Esophagus muscularis mucosa (tissue), 4 donors: ENCODE data around the gene ADAMTS17. TPM values are rescaled to one million over a fixed set of nuclear protein-coding genes. Genes with fewer than 3 reads are reported as not detected.

Experiments
- DNase-seq: peaks from one replicate; pipeline ENCODE4 v3.0.0-alpha.2; 2017; ENCODE audit errors: extremely low spot score
- H3K27ac ChIP-seq, 4 donors: fragments of 200-600 bp; sonication (generic); replicated peaks in 1 of 4; 1 replicate in 3 of 4; 2 replicates in 1 of 4; pipeline ENCODE4 v1.5.1; 2016 to 2019; ENCODE audit warnings: mild to moderate bottlenecking in 1 of 4
- H3K27me3 ChIP-seq, 4 donors: fragments of 200-600 bp; sonication (generic); one replicate each; pipeline versions ENCODE4 v1.5.1 to v1.6.0; 2016 to 2019
- H3K36me3 ChIP-seq, 4 donors: fragments of 200-600 bp; sonication (generic); one replicate each; pipeline ENCODE4 v1.5.1; 2016 to 2019
- H3K4me1 ChIP-seq, 4 donors: fragments of 200-600 bp; sonication (generic); one replicate each; pipeline ENCODE4 v1.5.1; 2016 to 2019
- H3K4me3 ChIP-seq, 4 donors: fragments of 200-600 bp; sonication (generic); 1 replicate in 2 of 4; 2 replicates in 2 of 4; pipeline ENCODE4 v1.5.1; 2016 to 2019; ENCODE audit warnings: mild to moderate bottlenecking in 4 of 4, moderate library complexity in 1 of 4
- H3K9me3 ChIP-seq, 4 donors: fragments of 200-600 bp; sonication (generic); 1 replicate in 3 of 4; 2 replicates in 1 of 4; pipeline ENCODE4 v1.5.1; 2016 to 2019
- EP300 ChIP-seq: sonication (generic); formaldehyde crosslinking; IDR thresholded peaks from one replicate; pipeline ENCODE4 v1.6.1; 2017; ENCODE audit warnings: antibody characterized with exemption
- POLR2A ChIP-seq: fragments of 450-650 bp; IDR thresholded peaks from one replicate; pipeline ENCODE4 v1.6.1; 2017; ENCODE audit warnings: antibody characterized with exemption, moderate library complexity, mild to moderate bottlenecking, low read depth
- POLR2AphosphoS5 ChIP-seq, 2 donors: sonication (generic); formaldehyde crosslinking; IDR thresholded peaks; one replicate each; pipeline ENCODE4 v1.6.1; 2017; ENCODE audit warnings: antibody characterized with exemption in 2 of 2
- WGBS: methylation state at CpG from one replicate; pipeline ENCODE4 v1.1.5; 2018; 5-methylcytosine and 5-hydroxymethylcytosine counted together
- intact Hi-C: fragments of 100-400 bp; cut with DNase I; formaldehyde crosslinking; loops from one replicate; pipeline ENCODE4 v1.15.1; 2023
- total RNA-seq, 4 donors: library from RNA; depleted of rRNA; stranded (reverse); fragments of >200 nt; gene quantifications; one replicate each; pipeline versions ENCODE4 v1.1.0 to v1.2.1, GENCODE V29; 2016
- TF ChIP-seq, protein P1 (sequence below), 3 experiments: fragments of 200-600 bp in 2 of 3; fragments of 450-650 bp in 1 of 3; sonication (generic) in 2 of 3; IDR thresholded peaks; one replicate each; pipeline ENCODE4 v1.5.1; 2017 to 2019; ENCODE audit warnings: antibody characterized with exemption in 3 of 3, mild to moderate bottlenecking in 2 of 3, moderate library complexity in 1 of 3

Gene ADAMTS17
- total RNA-seq, 4 donors from 2014 or later, result 5.3 to 12.0 (median 6.6) TPM

- Histone ChIP-seq H3K27ac (no peak overlapping the region), H3K4me1 (no peaks in the 10 kb centered on the region), H3K27me3 (peaks cover 0 to 18% (median 0%) of the 10 kb centered on the region in 4 donors), H3K36me3 (no peaks in the 10 kb centered on the region), H3K4me3 (no peak overlapping the region), H3K9me3 (no peaks in the 10 kb centered on the region)
- 70% methylated on average over 7 of the region's 7 CpGs for WGBS
- intact Hi-C loops, result no loop called here
- no peak for TF ChIP-seq EP300
- DNase-seq, result peak; percentile 70
Measured at GRCh38 chr15:99958426-99959097, 383.2 kb downstream of the ADAMTS17 start.

- Histone ChIP-seq H3K9me3 (no peaks in the 10 kb centered on the region), H3K36me3 (no peaks in the 10 kb centered on the region), H3K4me1 (no peaks in the 10 kb centered on the region), H3K27ac (no peak overlapping the region), H3K4me3 (no peak overlapping the region), H3K27me3 (peaks cover 0 to 18% (median 0%) of the 10 kb centered on the region in 4 donors)
- no peak for DNase-seq
- 89% methylated on average over 2 of the region's 2 CpGs for WGBS
- TF ChIP-seq POLR2AphosphoS5 (IDR thresholded peaks at IDR 0.05), result no peak
- TF ChIP-seq, protein P1, sequence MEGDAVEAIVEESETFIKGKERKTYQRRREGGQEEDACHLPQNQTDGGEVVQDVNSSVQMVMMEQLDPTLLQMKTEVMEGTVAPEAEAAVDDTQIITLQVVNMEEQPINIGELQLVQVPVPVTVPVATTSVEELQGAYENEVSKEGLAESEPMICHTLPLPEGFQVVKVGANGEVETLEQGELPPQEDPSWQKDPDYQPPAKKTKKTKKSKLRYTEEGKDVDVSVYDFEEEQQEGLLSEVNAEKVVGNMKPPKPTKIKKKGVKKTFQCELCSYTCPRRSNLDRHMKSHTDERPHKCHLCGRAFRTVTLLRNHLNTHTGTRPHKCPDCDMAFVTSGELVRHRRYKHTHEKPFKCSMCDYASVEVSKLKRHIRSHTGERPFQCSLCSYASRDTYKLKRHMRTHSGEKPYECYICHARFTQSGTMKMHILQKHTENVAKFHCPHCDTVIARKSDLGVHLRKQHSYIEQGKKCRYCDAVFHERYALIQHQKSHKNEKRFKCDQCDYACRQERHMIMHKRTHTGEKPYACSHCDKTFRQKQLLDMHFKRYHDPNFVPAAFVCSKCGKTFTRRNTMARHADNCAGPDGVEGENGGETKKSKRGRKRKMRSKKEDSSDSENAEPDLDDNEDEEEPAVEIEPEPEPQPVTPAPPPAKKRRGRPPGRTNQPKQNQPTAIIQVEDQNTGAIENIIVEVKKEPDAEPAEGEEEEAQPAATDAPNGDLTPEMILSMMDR (IDR thresholded peaks at IDR 0.05), result no peak
- TF ChIP-seq EP300, result no peak
- no peak for TF ChIP-seq POLR2A
- intact Hi-C loops, result no loop called here
Measured at GRCh38 chr15:99957642-99958013, 384.1 kb downstream of the ADAMTS17 start.

DNA sequence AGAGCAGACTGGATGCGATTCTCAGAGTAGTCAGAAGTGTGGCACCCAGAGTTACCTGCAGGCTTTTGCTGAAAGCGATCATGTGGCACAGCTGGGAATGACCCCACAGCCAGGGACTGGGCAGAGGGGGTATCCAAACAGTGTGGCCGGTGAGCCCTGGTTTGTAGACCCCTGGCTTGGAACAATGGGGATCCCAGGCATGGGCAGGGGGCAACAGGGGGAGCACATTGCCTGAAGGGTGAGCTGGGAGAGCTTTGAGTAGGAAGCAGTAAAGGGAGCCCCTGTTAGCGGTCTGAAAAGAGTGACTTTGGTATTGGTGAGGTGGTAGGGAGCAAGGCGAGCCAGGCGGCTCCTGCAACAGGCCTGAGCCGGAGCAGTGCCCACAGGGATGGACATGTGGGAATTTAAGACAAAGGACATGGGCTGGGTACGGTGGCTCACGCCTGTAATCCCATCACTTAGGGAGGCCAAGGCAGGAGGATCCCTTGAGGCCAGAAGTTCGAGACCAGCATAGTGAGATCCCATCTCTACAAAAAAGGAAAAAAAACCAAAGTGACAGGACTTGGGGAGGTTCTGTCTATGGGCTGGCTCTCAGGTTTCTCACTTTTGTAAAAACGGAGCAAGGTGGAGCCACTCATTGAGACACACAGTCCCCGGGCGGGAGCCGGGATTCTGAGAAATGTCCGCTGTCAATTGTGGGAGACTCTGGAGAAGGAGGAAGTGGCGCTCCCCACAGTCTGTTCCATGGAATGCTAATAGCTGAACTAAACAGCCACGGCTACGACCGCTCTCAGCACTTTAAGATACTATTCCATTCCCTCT lies 384.7 kb downstream of the ADAMTS17 start:
- 93% methylated on average over 19 of the region's 19 CpGs for WGBS
- Histone ChIP-seq H3K27me3 (peaks cover 0 to 18% (median 0%) of the 10 kb centered on the region in 4 donors), H3K36me3 (no peaks in the 10 kb centered on the region), H3K4me1 (no peaks in the 10 kb centered on the region), H3K27ac (no peak overlapping the region), H3K4me3 (no peak overlapping the region), H3K9me3 (no peaks in the 10 kb centered on the region)
- no peak for TF ChIP-seq EP300
- TF ChIP-seq POLR2A, result no peak
- TF ChIP-seq POLR2AphosphoS5 (IDR thresholded peaks at IDR 0.05), result no peak
- TF ChIP-seq, protein P1 (IDR thresholded peaks at IDR 0.05), result no peak
- DNase-seq, result peak; percentile 89
- intact Hi-C loops, result no loop called here

- DNase-seq, result peak; percentile 34
- intact Hi-C loops, result no loop called here
- Histone ChIP-seq H3K4me1 (no peaks in the 10 kb centered on the region), H3K4me3 (no peak overlapping the region), H3K27ac (no peak overlapping the region), H3K36me3 (no peaks in the 10 kb centered on the region), H3K27me3 (peaks cover 0 to 18% (median 0%) of the 10 kb centered on the region in 4 donors), H3K9me3 (no peaks in the 10 kb centered on the region)
- TF ChIP-seq POLR2AphosphoS5 (IDR thresholded peaks at IDR 0.05), result no peak
- TF ChIP-seq, protein P1 (IDR thresholded peaks at IDR 0.05), result no peak
- TF ChIP-seq POLR2A, result no peak
- TF ChIP-seq EP300, result no peak
- WGBS, result 88% methylated on average over 11 of the region's 11 CpGs
Measured at GRCh38 chr15:99956022-99956775, 385.6 kb downstream of the ADAMTS17 start.

DNA sequence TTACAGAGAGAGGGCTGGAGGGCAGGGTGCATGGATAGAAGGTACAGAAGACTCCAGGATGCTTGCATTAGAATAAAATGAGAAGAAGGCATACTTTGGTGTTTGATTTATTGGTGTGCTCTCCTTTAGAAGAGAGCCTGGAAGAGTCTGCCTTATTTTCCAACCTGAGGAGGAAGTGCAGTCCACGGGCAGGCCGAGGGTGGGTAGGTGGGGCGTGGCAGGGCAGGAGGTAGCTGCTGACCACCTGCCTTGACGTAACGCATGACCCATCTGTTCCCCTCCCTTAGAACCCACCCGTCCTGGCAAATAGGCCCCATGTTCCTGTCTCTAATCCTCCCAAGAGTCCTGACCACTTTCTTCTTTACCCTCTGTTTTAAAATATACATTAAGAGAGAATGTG lies 386.2 kb downstream of the ADAMTS17 start:
- Histone ChIP-seq H3K27me3 (peaks cover 0 to 18% (median 0%) of the 10 kb centered on the region in 4 donors), H3K4me1 (no peaks in the 10 kb centered on the region), H3K36me3 (no peaks in the 10 kb centered on the region), H3K4me3 (no peak overlapping the region), H3K27ac (no peak overlapping the region), H3K9me3 (no peaks in the 10 kb centered on the region)
- TF ChIP-seq, protein P1 (IDR thresholded peaks at IDR 0.05), result no peak
- WGBS, result 90% methylated on average over 6 of the region's 6 CpGs
- DNase-seq, result peak; percentile 62
- intact Hi-C loops, result no loop called here
